HepG2 (cell line): Measurements from ENCODE around the gene TBL3. TPM values are rescaled to one million over a fixed set of nuclear protein-coding genes. Genes with fewer than 3 reads are reported as not detected.

Experiments
- CBFB ChIP-seq: sonication (generic); formaldehyde crosslinking; IDR thresholded peaks from 2 replicates; pipeline ENCODE4 v1.4.0; 2020; ENCODE audit warnings: missing genetic modification reagents
- EEA1 ChIP-seq: sonication (generic); formaldehyde crosslinking; IDR thresholded peaks from 2 replicates; pipeline ENCODE4 v1.5.1; 2020; ENCODE audit warnings: mild to moderate bottlenecking, missing genetic modification reagents, borderline replicate concordance
- FOSL1 ChIP-seq: sonication (generic); formaldehyde crosslinking; IDR thresholded peaks from 2 replicates; pipeline ENCODE4 v1.9.0; 2021; ENCODE audit warnings: missing genetic modification reagents, borderline replicate concordance
- HINFP ChIP-seq: sonication (generic); formaldehyde crosslinking; IDR thresholded peaks from 2 replicates; pipeline ENCODE4 v1.4.0; 2020; ENCODE audit warnings: low read depth, mild to moderate bottlenecking, missing genetic modification reagents
- HMG20A ChIP-seq: IDR thresholded peaks from 2 replicates; pipeline ENCODE4 v1.6.1; 2016; ENCODE audit warnings: borderline replicate concordance
- MXD1 ChIP-seq: sonication (generic); formaldehyde crosslinking; IDR thresholded peaks from 2 replicates; pipeline ENCODE4 v1.4.0; 2020; ENCODE audit warnings: mild to moderate bottlenecking, missing genetic modification reagents
- MXD4 ChIP-seq: IDR thresholded peaks from 2 replicates; pipeline ENCODE4 v1.6.1; 2016; ENCODE audit warnings: mild to moderate bottlenecking, missing biosample characterization, missing genetic modification reagents
- RBM39 ChIP-seq: fragments of 200-400 bp; formaldehyde crosslinking; IDR thresholded peaks from one replicate; pipeline ENCODE4 v1.6.1; 2018; ENCODE audit warnings: antibody characterized with exemption, mild to moderate bottlenecking, low read depth, low read length; ENCODE audit not compliant: poor library complexity, severe bottlenecking
- SMARCC2 ChIP-seq: fragments of 450-650 bp; IDR thresholded peaks from 2 replicates; pipeline ENCODE4 v1.6.1; 2017; ENCODE audit warnings: antibody characterized with exemption, mild to moderate bottlenecking
- SOX5 ChIP-seq: IDR thresholded peaks from 2 replicates; pipeline ENCODE4 v1.6.1; 2016; ENCODE audit warnings: borderline replicate concordance
- SP2 ChIP-seq: sonication (generic); formaldehyde crosslinking; IDR thresholded peaks from 2 replicates; pipeline ENCODE4 v1.5.1; 2020; ENCODE audit warnings: mild to moderate bottlenecking, missing genetic modification reagents
- TEF ChIP-seq: sonication (generic); formaldehyde crosslinking; IDR thresholded peaks from 2 replicates; pipeline ENCODE4 v1.5.0; 2020; ENCODE audit warnings: missing genetic modification reagents
- THYN1 ChIP-seq: sonication (generic); formaldehyde crosslinking; IDR thresholded peaks from 2 replicates; pipeline ENCODE4 v1.8.1; 2023; ENCODE audit warnings: low read depth, mild to moderate bottlenecking, moderate library complexity, missing genetic modification reagents, borderline replicate concordance
- TRAFD1 ChIP-seq: sonication (generic); formaldehyde crosslinking; IDR thresholded peaks from 2 replicates; pipeline ENCODE4 v1.5.1; 2020; ENCODE audit warnings: missing genetic modification reagents, mild to moderate bottlenecking, borderline replicate concordance
- YY1 ChIP-seq: IDR thresholded peaks from 2 replicates; pipeline ENCODE4 v1.6.1; 2011; ENCODE audit warnings: low read length, low read depth, moderate library complexity, mild to moderate bottlenecking; ENCODE audit not compliant: insufficient read depth, insufficient replicate concordance
- ZBTB46 ChIP-seq: sonication (generic); formaldehyde crosslinking; IDR thresholded peaks from 2 replicates; pipeline ENCODE4 v1.4.0; 2020; ENCODE audit warnings: mild to moderate bottlenecking, missing genetic modification reagents, borderline replicate concordance
- ZFP36L2 ChIP-seq: sonication (generic); formaldehyde crosslinking; IDR thresholded peaks from 2 replicates; pipeline ENCODE4 v1.4.0; 2020; ENCODE audit warnings: missing genetic modification reagents
- ZNF263 ChIP-seq: sonication (generic); formaldehyde crosslinking; IDR thresholded peaks from 2 replicates; pipeline ENCODE4 v1.4.0; 2020; ENCODE audit warnings: missing genetic modification reagents
- ZNF451 ChIP-seq: sonication (generic); formaldehyde crosslinking; IDR thresholded peaks from 2 replicates; pipeline ENCODE4 v1.5.0; 2020; ENCODE audit warnings: mild to moderate bottlenecking, missing genetic modification reagents
- ZNF737 ChIP-seq: sonication (generic); formaldehyde crosslinking; IDR thresholded peaks from 2 replicates; pipeline ENCODE4 v1.5.0; 2020; ENCODE audit warnings: missing genetic modification reagents, mild to moderate bottlenecking, borderline replicate concordance
- ZNF75D ChIP-seq: sonication (generic); formaldehyde crosslinking; IDR thresholded peaks from 2 replicates; pipeline ENCODE4 v1.8.1; 2023; ENCODE audit warnings: missing genetic modification reagents, mild to moderate bottlenecking, borderline replicate concordance
- polyA plus RNA-seq, 8 experiments: library from polyadenylated mRNA; depleted of rRNA in 3 of 8; stranded (reverse) in 7 of 8; unstranded in 1 of 8; fragments of >200 nt; fragmentation: Illumina TruSeq in 4 of 8; extraction: Trizol in 4 of 8; gene quantifications; 2 replicates each; pipeline versions ENCODE4 v1.2.1 to v1.2.3, GENCODE V29; 2011 to 2016; ENCODE audit warnings: low read depth in 4 of 8, missing spikeins in 1 of 8, mixed read lengths in 1 of 8; ENCODE audit not compliant: insufficient read depth in 1 of 8
- total RNA-seq, 5 experiments: library from RNA; depleted of rRNA; stranded (reverse); fragments of >200 nt; fragmentation: Illumina TruSeq; extraction: Trizol; gene quantifications; 2 replicates each; pipeline ENCODE4 v1.2.3, GENCODE V29; 2016; ENCODE audit warnings: low read depth in 1 of 5

Gene TBL3
- total and polyA plus RNA-seq, 2 of the 13 experiments (the other 11 are each of a cell fraction or from before 2014, with no cell fraction given): 16.8 to 38.0 TPM

- TF ChIP-seq FOSL1 (CRISPR knock-in tag): no peak
- TF ChIP-seq TRAFD1: no peak
- TF ChIP-seq MXD1 (CRISPR knock-in tag): peak; percentile 83; the same call in 1 of the 2 replicates
- no peak for TF ChIP-seq ZFP36L2 (CRISPR knock-in tag)
- no peak for TF ChIP-seq ZBTB46 (CRISPR knock-in tag)
- peak; percentile 63; the same call in 1 of the 2 replicates for TF ChIP-seq CBFB (CRISPR knock-in tag)
- no peak for TF ChIP-seq SOX5 (CRISPR knock-in tag)
- TF ChIP-seq ZNF451: peak; percentile 35; the same call in 1 of the 2 replicates
- TF ChIP-seq SMARCC2: no peak
- TF ChIP-seq MXD4: peak; percentile 50; the same call in 1 of the 2 replicates
- TF ChIP-seq SP2: no peak; the same call in 1 of the 2 replicates
- TF ChIP-seq ZNF75D: no peak
- no peak for TF ChIP-seq THYN1
- no peak for TF ChIP-seq RBM39
- TF ChIP-seq YY1: peak; percentile 98
- peak; percentile 18; the same call in 1 of the 2 replicates for TF ChIP-seq ZNF263 (CRISPR knock-in tag)
- TF ChIP-seq HINFP (CRISPR knock-in tag): 0 out of 2 replicates have a peak, but pooled peaks have one; percentile 9
- TF ChIP-seq EEA1 (CRISPR knock-in tag): no peak
- no peak for TF ChIP-seq TEF
- TF ChIP-seq ZNF737 (CRISPR knock-in tag): no peak
- TF ChIP-seq HMG20A (CRISPR knock-in tag): no peak
Observed at GRCh38 chr16:1983544-1984346, 11.9 kb downstream of the TBL3 start, which contains the start of gene GFER (continued).
